Iris pigment epithelial cell (primary cell): ENCODE data around the gene PCGF3.
"Not testable (repeated sequence)": the region's sequence is repeated elsewhere in the genome, so short reads cannot be mapped to it uniquely, and the experiment has no call there.

Source experiments
- DNase-seq: peaks from one replicate; pipeline ENCODE4 v3.0.0-alpha.2; 2011; ENCODE audit warnings: low read depth

PCGF3 gene

DNA sequence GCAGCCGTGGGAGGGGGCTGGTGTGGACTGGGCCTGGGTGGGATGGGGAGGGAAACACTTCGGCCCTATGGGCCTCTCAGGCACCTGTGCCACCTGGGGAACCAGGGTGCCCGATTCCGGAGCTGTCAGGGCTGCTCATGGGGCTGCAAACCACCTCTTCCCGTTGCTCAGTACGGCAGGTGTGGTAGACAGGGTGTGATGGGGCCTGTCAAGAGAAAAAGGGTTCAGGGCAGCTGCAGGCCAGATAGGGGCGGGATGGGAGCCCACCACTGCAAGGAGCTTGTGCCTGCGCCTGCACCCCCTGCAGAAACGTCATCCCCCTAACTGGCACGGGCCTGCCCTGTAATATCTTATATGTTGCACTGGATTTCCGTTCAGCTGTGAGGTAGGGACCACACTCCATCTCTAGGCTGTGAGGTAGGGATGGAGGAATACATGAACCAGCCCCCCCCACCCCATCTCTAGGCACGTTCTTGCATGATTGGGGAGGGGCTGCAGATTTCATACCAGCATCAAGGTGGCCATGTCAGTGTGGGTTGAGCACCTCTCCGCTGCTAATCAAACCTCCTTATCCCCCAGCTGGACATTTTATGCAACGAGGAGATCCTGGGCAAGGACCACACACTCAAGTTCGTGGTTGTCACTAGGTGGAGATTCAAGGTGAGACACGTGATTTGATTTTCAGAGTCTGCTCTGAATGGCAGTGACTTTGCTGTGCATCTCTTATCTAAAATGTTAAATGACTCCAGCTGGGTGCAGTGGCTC lies 59.0 kb downstream of the PCGF3 start:
- DNase-seq, result no peak

DNA sequence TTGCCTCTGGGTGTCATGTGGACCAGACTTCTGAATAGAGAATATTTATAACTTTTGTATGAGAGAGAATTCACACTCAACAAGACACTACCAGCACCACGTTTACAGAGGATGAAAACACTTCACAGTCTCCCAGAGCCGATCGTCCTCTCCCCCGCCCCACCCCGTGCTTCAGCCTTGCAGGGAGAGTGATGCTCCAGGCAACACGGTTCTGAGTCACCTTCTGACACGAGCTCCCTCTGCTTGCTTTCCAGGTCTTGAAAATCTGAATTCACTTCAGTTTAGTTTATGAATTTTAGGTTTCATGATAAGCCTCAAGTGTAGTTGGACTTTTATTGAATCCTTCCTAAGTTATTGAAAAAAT lies 60.5 kb downstream of the PCGF3 start:
- peak; percentile 74 for DNase-seq

DNA sequence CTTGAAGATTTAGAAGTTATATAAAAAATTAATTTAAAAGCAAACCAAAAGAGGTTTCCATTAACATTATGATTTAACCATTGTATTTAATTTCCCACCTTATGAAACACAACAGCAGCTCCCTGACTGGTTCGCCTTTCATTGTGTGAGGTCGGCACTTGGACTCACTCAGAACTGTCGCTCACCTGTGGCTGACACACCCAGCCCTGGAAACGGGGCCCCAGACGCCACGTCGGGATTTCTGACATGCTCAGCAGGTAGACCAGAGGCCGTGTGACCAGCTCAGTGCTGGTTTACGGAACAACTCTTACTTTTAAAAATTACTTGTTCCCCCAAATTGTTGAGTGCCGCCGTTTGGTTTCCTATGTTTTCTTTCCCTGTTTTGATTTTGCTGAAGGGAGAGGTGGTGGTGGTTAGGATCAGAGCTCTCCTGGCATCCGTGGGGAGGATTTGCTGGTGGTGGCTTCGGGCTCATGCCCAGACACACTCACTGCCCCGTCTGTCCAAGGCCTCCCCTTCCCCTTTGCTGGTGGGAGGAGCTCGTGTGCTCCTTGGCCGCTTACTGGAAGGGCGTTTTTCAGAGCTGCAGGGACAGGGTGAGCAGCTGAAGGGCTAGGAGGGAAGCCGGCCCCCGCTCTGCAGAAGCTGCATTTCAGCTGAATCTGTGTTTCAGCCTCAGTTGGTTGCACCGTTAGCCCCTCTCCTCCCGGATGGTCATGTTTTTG lies 61.1 kb downstream of the PCGF3 start:
- DNase-seq, result no peak

DNA sequence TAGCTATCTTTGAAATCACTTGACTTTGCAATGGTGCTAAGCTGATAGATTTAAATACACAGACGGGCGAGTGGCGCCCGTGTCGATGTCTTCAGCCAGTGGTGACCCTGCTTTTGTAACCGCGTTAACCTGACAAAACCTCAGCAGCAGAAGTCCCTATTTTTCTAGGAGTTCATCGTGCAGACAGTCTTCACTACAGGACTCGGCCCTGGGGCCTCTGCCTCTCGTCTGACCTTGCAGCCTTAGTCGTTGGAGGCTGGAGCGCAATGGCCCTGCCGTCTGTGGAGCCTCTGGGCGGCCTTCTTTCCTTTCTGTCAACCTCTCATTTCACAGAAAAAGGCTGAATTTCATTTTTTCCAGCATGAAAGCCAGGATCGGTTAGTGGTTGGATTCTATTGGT lies 62.4 kb downstream of the PCGF3 start:
- DNase-seq, result no peak

DNA sequence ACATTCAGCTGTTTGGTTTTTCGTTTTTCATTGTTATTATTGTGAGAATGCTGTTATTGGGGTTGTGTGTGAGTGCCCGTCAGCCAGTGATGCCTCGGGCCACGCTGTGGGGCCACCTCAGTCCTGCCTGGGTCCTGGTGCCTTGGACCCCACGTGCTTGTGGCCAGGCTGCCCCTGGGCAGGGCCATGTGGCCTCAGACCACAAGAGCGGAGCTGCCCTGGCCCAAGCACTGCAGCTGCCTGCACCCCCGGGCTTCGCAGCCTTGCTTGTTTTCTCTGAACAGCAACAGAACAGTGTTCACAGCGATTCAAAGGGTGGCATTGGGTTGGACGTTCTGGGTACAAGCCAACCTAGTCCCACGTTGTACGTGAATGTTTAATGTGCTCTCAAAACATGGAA lies 63.4 kb downstream of the PCGF3 start:
- DNase-seq, result no peak

DNA sequence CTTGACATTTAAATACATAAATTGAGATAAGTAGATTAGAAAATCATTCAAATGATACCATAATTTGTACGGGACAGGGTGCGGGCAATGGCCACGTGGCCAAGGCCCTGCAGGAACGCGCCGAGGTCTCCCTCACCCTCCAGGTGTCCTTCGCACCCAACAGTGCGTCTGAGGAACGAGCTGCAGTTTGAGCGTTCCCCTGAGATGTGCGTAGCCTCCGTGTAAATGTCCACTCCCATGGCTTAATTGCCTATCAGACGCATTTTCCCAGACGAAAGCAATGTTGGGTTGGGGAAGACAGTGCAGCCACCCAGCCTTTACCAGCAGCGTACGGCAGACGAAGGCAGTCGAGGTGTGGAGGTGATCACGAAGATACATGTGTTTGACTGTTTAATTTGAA lies 63.9 kb downstream of the PCGF3 start:
- DNase-seq, result no peak

DNA sequence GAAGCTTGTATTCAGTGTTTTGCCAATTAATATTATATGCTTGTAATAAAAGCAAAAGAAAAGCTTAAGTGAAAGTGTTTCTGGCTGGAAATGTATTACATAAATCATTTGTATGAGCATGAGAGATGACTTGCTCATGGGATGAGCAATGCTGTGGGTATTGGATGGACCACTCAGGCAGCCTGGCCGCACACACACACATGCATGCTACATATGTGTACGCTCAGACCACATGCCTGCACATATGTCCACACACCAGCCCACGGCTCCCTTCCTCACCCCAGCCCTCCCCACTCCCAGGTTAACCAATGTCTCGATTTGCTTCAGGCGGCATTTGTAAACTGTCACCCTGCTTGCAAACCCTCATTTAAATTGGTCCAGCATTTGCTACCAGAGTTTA lies 64.4 kb downstream of the PCGF3 start:
- no peak for DNase-seq

DNA sequence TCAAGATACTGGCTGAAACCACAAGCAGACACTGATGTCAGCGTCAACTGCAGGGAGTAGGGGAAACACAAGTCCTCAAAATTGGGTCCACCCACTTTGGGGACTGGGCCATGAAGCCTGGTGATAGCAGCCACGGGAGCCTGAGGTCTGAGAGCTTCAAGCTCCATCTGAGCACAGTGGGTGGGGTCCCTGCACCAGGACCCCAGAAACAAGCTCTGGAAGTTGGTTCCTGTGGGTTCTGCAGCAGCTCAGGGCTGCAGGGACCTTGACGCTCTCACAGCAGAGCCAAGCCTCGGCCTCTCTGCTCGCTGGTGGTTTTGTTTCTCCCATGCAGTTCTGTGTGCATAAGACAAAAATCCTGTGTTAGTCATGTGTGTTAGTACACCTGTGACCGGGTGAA lies 65.8 kb downstream of the PCGF3 start:
- no peak for DNase-seq

DNA sequence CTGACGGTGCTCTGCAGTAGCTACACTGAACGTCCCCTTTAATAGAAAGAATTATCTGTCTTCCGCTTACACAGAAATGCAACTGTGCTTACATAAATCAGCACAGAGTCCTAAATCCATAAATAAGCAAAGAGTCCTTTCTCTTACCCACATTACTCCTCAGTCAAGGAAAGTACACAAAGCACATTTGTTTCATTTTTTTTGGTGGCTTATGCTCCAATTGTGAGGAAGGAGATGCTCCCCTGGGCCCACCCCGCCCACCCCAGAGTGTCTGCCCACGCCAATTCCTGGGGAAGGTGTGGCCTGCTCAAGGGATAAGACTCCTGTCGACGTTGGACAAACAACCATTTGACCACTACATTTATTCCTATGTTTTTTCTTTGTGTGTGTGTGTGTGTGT lies 66.5 kb downstream of the PCGF3 start:
- no peak for DNase-seq

DNA sequence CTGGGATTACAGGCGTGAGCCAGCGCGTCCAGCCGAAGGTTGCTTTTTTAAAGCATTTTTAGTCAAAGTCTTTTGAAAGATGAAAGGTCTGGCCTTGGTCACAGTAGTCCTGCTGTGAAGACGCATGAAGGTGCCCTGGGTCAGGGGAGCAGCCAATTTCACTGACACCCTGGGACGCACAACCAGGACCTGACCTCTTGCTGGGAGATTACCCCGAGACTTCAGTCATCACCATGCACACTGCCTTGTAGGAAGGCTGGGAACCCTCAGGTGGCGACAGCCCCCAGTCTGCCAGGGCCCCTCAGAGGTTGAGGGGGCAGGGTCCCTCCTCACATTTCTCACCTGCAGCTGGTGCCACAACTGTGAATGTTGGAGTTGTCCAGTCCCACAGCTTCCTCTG lies 67.1 kb downstream of the PCGF3 start:
- DNase-seq, result no peak

DNA sequence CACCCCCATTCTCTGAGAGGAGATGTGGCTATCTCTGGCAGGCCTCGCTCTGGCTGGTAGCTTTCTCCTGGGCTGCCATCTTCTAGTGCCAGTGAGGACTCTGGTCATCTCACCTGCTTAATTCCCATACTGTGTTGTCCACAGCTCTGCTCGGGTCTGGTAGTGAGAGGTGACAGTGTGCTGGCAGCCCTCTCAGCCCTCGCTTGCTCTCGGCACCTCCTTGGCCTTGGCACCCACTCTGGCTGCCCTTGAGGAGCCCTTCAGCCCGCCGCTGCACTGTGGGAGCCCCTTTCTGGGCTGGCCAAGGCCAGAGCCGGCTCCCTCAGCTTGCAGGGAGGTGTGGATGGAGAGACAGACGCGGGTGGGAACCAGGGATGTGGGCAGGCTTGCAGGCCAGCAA lies 67.6 kb downstream of the PCGF3 start:
- DNase-seq, result no peak

DNA sequence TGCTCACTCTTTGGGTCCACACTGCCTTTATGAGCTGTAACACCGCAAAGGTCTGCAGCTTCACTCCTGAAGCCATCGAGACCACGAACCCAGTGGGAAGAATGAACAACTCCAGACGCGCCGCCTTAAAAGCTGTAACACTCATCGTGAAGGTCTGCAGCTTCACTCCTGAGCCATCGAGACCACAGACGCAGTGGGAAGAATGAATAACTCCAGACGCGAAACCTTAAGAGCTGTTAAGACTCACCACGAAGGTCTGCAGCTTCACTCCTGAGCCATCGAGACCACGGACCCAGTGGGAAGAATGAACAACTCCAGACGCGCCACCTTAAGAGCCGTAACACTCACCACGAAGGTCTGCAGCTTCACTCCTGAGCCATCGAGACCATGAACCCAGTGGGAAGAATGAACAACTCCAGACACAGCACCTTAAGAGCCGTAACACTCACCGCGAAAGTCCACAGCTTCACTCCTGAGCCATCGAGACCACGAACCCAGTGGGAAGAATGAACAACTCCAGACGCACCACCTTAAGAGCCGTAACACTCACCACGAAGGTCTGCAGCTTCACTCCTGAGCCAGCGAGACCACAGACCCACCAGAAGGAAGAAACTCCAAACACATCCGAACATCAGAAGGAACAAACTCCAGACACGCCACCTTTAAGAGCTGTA lies 68.9 kb downstream of the PCGF3 start:
- not testable (repeated sequence) for DNase-seq

DNA sequence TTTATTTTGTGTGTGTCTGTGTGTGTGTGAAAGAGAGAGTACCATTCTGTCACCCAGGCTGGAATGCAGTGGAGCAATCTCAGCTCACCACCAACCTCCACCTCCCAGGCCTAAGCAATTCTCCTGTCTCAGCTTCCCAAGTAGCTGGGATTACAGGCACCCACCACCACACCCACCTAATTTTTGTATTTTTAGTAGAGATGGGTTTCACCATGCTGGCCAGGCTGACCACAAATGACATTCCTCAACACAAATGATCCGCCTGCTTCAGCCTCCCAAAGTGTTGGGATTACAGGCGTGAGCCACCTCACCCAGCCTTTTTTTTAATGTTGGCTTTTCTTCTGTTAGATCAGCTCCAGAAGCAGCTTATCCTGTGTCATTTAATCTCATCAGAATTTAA lies 69.9 kb downstream of the PCGF3 start:
- not testable (repeated sequence) for DNase-seq

DNA sequence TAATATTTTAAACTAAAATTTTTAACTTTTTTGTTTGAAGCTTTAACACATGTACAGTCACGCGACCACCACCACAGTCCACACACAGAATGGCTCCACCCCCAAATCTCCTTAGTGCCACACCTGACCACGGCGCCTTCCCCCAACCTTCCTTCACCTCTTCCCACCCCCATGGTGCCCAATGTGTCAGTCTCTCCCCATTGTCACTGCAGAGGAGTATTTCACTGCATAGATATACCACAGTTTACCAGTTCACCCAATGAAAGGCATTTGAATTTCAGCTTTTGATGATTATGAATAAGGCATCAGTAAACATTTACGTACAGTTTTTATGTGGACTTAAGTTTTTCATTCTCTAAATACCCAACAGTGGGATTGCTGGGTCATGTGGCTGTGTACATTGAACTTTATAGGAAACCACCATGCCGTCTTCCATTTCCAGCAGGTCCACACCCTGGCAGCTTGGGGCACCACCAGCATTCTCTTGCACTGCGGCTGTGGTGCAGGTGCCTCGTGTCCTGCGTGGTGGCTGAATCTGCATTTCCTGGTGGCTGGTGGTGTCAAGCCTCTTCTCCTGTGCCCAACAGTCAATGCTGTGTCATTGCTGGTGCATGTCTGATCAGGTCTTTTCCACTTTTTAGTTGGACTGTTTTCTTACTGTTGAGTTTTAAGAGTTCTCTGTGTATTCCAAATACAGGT lies 71.3 kb downstream of the PCGF3 start:
- DNase-seq, result no peak

DNA sequence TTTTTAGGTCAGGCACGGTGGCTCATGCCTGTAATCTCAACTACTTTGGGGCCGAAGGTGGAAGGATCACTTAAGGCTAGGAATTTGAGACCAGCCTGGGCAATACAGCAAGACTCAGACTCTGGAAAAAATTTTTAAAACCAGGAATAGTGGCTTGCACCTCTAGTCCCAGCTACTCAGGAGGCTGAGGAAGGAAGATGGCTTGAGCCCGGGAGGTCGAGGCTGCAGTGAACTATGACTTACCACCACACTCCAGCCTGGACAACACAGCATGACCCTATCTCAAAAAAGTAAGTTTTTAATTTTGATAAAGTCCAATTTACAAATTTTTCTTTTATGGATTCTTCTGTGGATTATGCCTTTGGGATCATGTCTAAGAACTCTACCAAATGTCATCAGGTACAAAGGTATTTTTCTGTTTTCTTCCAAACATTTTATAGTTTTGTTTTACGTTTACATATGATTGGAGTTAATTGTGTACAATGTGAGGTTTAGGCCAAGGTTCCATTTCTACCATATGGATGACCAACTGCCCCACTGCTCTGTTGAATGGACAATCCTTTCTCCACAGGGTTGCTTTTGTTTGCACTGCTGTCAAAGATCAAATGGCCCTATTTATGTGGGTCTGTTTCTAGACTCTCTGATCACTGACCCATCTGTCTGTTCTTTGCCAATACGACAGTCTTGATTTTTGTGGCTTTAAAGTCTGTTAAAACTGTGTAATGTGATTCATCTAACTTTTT lies 72.1 kb downstream of the PCGF3 start:
- DNase-seq, result no peak

DNA sequence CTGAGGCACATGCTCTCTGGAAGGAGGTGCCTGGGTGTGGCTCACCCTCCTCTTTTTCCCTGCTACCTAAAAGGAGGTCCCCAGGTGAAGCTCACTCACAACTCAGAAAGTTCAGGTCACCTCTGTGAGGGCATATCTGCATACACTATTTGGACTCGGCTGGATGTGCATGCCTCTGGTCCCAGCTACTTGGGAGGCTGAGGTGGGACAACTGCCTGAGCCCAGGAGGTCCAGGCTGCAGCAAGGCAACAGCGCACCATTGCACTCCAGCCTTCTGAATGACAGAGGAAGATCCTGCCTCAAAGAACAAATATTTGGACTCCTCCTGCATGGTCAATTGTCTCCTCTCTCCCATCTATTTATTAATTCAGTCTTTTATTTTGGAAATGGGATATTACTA lies 73.9 kb downstream of the PCGF3 start:
- no peak for DNase-seq

DNA sequence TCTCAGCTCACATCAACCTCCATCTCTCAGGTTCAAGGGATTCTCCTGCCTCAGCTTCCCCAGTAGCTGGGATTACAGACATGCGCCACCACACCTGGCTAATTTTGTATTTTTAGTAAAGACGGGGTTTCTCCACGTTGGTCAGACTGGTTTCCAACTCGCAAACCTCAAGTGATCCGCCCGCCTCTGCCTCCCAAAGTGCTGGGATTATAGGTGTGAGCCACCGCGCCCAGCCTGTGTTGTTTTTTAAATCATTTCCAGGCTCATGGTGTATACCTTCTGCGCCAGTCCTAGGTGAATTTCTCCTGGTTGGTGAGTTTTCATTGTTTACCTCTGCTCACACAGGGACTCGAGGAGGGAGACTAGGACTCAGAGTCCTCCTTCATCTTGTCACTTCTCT lies 74.6 kb downstream of the PCGF3 start:
- DNase-seq, result not testable (repeated sequence)

DNA sequence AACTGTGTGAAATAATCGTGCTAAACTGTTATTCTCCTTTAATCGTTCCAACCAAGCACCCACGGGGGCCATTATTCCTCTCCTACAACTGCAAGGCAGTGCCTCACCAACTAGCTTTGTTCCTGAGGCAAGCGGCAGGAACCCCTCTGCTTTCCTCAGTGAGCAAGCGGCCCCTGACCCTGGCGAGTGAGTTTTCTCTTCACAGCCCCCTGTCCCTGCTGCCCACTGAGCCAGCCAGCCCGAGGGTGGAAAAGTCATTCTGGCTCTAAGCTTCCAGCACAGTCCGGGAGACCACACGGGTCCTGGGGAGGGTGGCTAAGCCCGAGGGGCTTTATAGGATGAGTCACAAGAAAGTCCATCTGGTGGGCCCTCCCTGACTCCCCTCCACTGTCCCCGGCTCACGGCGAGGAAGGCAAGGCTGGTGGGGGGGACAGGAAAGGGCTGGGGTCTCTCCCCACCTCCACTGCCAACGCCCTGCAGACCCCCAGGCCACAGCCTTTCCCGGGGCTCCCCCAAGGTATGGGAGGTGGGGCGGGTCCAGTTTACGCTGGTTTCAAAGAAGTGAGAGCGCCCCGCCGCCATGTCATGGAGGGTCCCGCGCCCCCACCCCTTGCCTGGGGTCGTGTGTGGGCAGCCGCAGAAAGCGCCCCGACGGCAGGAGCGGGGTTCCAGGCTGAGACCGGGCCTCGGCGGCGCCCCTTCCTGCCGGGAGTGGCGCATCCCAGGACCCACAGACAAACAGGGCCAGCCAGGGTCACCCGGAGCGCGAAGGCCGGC lies 75.3 kb downstream of the PCGF3 start:
- DNase-seq, result no peak

DNA sequence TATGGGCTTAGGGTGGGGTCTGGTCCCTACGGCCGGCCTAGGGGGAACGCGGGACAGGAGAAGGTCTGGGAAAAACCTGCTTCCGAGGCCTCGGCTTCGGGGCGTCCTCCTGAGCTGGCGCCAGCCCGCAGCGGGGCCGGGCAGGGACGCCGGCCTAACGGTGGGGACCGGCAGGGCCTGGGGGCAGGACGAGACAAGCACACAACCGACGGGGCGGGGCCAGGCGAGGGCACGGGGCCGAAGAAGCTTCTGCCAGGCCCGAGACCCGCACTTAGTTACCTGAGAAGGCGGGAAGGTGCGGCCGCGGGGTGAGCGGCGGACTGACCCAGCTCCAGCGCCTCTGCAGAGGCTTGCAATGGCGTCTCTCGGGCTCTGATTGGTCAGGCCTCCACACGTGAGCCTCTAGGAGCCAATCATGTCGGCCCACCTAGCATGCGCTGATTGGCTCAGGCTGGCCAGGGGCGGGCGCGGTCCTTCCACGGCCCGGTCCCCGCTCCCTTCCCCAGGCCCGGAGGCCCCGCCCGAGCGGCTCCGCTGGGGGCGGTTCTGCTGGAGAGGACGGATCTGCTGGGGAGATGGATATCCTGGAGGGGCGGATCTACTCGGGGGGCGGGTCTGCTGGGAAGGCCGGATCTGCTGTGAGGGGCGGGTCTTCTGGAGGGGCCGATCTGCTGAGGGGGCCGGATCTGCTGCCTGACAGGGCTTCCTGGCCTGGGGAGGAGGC lies 76.0 kb downstream of the PCGF3 start:
- DNase-seq, result peak; percentile 99
